Esophagus squamous epithelium (tissue), 5 donors: ENCODE measurements around the gene ZC3H18. TPM values are rescaled to one million over a fixed set of nuclear protein-coding genes. Genes with fewer than 3 reads are reported as not detected.

Experiments used
- DNase-seq: peaks from one replicate; lab custom pipeline; 2025; lab: John Stamatoyannopoulos, UW
- H3K27ac ChIP-seq, 4 donors: fragments of 200-600 bp; sonication (generic); one replicate each; pipeline ENCODE4 v1.5.1; 2016 to 2019; ENCODE audit warnings: mild to moderate bottlenecking in 1 of 4
- H3K27me3 ChIP-seq, 4 donors: fragments of 200-600 bp; sonication (generic); 1 replicate in 3 of 4; 2 replicates in 1 of 4; pipeline versions ENCODE4 v1.5.1 to v1.6.0; 2017 to 2021; ENCODE audit warnings: antibody characterized with exemption in 1 of 4
- H3K36me3 ChIP-seq, 3 donors: fragments of 200-600 bp; sonication (generic); one replicate each; pipeline ENCODE4 v1.5.1; 2016 to 2019
- H3K4me1 ChIP-seq, 3 donors: fragments of 200-600 bp; sonication (generic); one replicate each; pipeline ENCODE4 v1.5.1; 2017 to 2019
- H3K4me3 ChIP-seq, 4 donors: fragments of 200-600 bp; sonication (generic); 1 replicate in 3 of 4; 2 replicates in 1 of 4; pipeline ENCODE4 v1.5.1; 2016 to 2019; ENCODE audit warnings: mild to moderate bottlenecking in 2 of 4, moderate library complexity in 1 of 4
- H3K9me3 ChIP-seq, 3 donors: fragments of 200-600 bp; sonication (generic); one replicate each; pipeline ENCODE4 v1.5.1; 2016 to 2019
- CTCF ChIP-seq, 6 experiments: fragments of 450-650 bp in 4 of 6; fragments of 200-600 bp in 2 of 6; sonication (generic) in 2 of 6; IDR thresholded peaks; one replicate each; pipeline ENCODE4 v1.5.1; 2016 to 2019; ENCODE audit warnings: antibody characterized with exemption in 6 of 6, mild to moderate bottlenecking in 4 of 6, moderate library complexity in 4 of 6
- POLR2A ChIP-seq, 4 donors: fragments of 450-650 bp; IDR thresholded peaks; one replicate each; pipeline ENCODE4 v1.6.1; 2017; ENCODE audit warnings: antibody characterized with exemption in 4 of 4, mild to moderate bottlenecking in 4 of 4, moderate library complexity in 3 of 4
- WGBS, 2 donors: methylation state at CpG; one replicate each; pipeline ENCODE4 v1.1.5; 2018; 5-methylcytosine and 5-hydroxymethylcytosine counted together
- intact Hi-C: fragments of 100-400 bp; cut with DNase I; formaldehyde crosslinking; loops from one replicate; pipeline ENCODE4 v1.15.0; 2022
- total RNA-seq, 4 donors: library from RNA; depleted of rRNA; stranded (reverse); fragments of >200 nt; gene quantifications; one replicate each; pipeline ENCODE4 v1.1.0, GENCODE V29; 2016
- donor health status: DM: yes; HTN: yes; CAD: no.

Gene ZC3H18
- total RNA-seq, 4 donors from 2014 or later = 15.4 to 27.3 (median 17.5) TPM

GRCh38 chr16:88595921-88596320 lies 25.7 kb downstream of the ZC3H18 start:
- H3K9me3 ChIP-seq = no peaks in the 10 kb centered on the region
- H3K4me1 ChIP-seq = peaks cover 0 to 23% (median 9%) of the 10 kb centered on the region in 3 donors
- H3K36me3 ChIP-seq = peaks cover 16 to 93% (median 20%) of the 10 kb centered on the region in 3 donors
- H3K27me3 ChIP-seq = no peaks in the 10 kb centered on the region
- 81 to 94% methylated on average over 9 to 10 of the region's 10 CpGs for WGBS, 2 donors
- H3K4me3 ChIP-seq = no peak overlapping the region
- DNase-seq = no peak
- intact Hi-C loops = no loop called here
- no peak overlapping the region for H3K27ac ChIP-seq
- TF ChIP-seq POLR2A (IDR thresholded peaks at IDR 0.05) (no peak), CTCF (IDR thresholded peaks at IDR 0.05) (no peak)

GRCh38 chr16:88596483-88596882 lies 26.3 kb downstream of the ZC3H18 start:
- TF ChIP-seq POLR2A (IDR thresholded peaks at IDR 0.05) (no peak), CTCF (IDR thresholded peaks at IDR 0.05) (no peak)
- 72 to 76% methylated on average over 3 of the region's 3 CpGs for WGBS, 2 donors
- Histone ChIP-seq H3K4me3 (no peak overlapping the region), H3K27me3 (no peaks in the 10 kb centered on the region), H3K9me3 (no peaks in the 10 kb centered on the region), H3K4me1 (peaks cover 0 to 29% (median 9%) of the 10 kb centered on the region in 3 donors), H3K36me3 (peaks cover 16 to 93% (median 20%) of the 10 kb centered on the region in 3 donors), H3K27ac (no peak overlapping the region)
- intact Hi-C loops = no loop called here
- DNase-seq = no peak

- intact Hi-C loops = no loop called here
- DNase-seq = no peak
- Histone ChIP-seq H3K4me1 (peaks cover 4 to 41% (median 9%) of the 10 kb centered on the region in 3 donors), H3K36me3 (peaks cover 19 to 93% (median 20%) of the 10 kb centered on the region in 3 donors), H3K9me3 (no peaks in the 10 kb centered on the region), H3K27me3 (no peaks in the 10 kb centered on the region), H3K27ac (peak overlapping the region in 1 of 4 donors; percentile 56), H3K4me3 (no peak overlapping the region)
- 82 to 97% methylated on average over 9 to 15 of the region's 21 CpGs for WGBS, 2 donors
- TF ChIP-seq POLR2A (IDR thresholded peaks at IDR 0.05) (no peak), CTCF (IDR thresholded peaks at IDR 0.05) (no peak)
Measured at GRCh38 chr16:88597856-88598491, 27.8 kb downstream of the ZC3H18 start.

- intact Hi-C loops = no loop called here
- peaks cover 4 to 41% (median 9%) of the 10 kb centered on the region in 3 donors for H3K4me1 ChIP-seq
- no peak overlapping the region for H3K4me3 ChIP-seq
- peak overlapping the region in 3 of 4 donors; percentile 40 to 82 (median 68) for H3K27ac ChIP-seq
- DNase-seq = peak; percentile 21
- H3K27me3 ChIP-seq = no peaks in the 10 kb centered on the region
- peaks cover 16 to 93% (median 20%) of the 10 kb centered on the region in 3 donors for H3K36me3 ChIP-seq
- TF ChIP-seq POLR2A (IDR thresholded peaks at IDR 0.05) (peak in 1 of 4 donors; percentile 9), CTCF (IDR thresholded peaks at IDR 0.05) (no peak)
- H3K9me3 ChIP-seq = no peaks in the 10 kb centered on the region
- whole genome bisulfite sequencing, 2 donors = 67 to 78% methylated on average over 6 of the region's 14 CpGs
Measured at GRCh38 chr16:88599092-88599733, 29.0 kb downstream of the ZC3H18 start.
